Measurements from ENCODE around the gene DMXL1.

DMXL1 gene

DNA sequence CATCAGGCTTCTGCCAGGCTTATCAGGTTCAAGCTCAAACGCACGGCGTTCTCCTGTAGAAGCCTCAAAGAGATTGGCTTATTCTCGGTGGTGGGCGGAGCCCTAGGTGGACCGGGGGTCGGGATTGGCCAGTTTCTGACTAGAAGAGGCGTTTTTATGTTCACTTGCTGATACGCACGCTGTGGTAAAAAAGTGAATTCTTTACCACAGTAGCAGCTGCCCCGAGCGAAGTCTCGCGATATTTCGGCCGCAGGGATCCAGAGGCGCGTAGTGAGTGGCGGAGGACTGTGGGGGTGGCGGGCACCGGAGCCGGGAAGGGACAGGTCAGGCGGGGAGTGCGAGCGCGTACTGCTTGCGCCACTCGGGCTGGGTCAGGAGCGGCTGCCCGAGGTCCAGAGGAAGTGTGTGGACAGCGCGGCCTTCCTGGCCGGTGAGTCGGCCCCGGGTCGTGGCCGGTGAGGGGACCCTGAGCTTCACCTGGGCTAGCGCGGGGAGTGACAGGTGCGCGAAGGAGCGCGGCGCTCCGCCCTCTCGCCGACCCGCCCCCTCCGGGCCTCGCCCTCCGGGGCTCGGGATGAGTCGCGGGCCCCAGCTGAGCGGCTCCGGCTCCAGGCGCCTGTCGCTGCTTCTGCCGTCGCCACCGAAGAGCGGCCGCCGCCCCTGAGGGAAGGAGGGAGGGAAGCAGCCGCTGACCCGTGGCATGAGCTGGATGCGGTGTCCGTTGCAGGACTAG lies at the start of gene DMXL1:
Gene DMXL1 (plus strand): TSS at position 260 of the 733 bp plus-strand sequence. CDS start 483 bp downstream, outside the sequence.
- peak; percentile 98 to 99 for DNase-seq

GRCh38 chr5:119021149-119021732 lies 49.6 kb upstream of the DMXL1 start:
- DNase-seq = no peak

DNA sequence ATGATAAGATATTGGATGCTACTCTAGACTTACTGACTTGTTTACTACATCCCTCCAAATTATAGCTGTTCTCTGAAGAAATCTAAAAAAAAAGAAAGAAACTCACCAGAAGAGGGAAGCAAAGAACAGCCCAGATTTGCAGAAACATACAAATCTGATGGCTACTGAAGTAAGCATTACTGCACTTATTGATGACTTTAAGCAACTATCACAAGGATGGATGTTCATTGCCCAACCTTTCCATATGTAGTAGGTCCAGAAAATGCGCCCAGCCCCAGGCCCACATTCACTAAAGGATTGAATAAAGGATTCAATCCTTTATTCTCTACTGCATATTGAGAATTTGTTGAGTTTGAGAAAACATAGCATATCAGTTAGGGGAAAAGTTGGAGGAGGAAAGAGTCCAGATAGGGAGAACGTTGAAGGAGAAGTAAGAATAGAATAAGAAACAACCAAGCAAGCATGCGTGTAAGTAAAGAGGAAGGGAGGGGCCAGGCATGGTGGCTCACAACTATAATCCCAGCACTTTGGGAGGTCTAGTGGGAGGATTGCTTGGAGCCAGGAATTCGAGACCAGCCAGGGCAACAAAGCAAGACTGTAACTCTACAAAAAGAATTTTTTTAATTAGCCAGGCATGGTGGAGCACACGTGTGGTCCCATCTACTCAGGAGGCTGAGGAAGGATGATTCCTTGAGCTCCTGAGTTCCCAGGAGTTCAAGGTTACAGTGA lies 48.7 kb upstream of the DMXL1 start:
- peak in 1 of 2 donors; percentile 60 for DNase-seq

DNA sequence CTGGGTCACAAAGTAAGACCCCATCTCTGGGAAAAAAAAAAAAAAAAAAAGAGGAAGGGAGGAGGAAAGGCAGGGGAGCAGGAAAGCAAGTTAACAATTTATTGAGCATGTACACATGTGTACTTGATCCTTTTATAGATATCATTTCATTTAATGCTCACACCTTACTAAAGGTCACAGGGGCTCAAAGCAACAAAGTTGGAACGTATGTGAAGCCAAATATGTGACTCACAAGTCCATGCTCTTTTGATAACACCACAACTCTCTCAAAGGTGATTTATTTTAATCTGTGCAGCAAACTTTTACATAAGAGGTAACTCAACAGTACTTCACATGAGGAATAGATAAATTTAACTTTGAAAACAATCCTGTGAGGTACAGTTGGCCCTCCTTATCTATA lies 48.1 kb upstream of the DMXL1 start:
- DNase-seq = no peak

- no peak for DNase-seq
These were observed 42.3 kb upstream of the DMXL1 start for GRCh38 chr5:119028575-119028974.

DNA sequence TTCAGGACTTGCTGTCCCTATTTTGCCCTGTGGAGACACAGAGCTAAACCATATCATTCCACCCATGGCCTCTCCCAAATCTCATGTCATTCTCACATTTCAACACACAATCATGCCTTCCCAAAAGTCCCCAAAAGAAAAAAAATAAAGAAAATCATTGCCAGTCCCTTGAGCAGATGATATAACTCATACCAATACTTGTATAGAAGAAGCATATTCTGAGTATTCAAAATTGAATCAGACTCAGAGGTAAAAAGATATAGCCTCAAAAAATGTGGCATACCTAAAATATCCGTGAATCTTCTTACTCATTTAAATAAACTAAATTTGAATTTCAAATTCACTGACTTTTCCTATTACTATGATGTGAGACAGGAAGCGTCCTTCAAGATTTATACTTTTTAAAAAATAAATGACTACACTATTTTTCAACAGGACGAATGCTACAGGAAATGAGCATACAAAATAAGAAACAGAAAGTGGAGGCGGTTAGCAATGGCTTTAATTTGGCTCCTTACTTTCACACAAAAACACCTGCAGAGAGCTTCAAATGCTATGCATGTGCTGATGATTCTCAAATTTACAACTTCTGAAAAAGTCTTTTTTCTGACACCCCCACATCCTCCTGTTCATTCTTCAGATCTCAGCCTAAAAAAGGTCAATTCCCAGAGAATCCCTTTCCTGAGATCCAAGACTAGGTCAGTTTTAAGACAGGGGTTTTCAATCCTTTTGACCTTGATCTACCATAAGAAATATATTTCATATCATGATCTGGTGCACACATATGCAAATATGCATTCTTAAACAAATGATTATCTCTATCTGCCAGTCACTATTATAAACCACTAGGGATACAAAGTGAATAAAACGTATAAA lies 39.6 kb upstream of the DMXL1 start:
- DNase-seq = no peak

DNA sequence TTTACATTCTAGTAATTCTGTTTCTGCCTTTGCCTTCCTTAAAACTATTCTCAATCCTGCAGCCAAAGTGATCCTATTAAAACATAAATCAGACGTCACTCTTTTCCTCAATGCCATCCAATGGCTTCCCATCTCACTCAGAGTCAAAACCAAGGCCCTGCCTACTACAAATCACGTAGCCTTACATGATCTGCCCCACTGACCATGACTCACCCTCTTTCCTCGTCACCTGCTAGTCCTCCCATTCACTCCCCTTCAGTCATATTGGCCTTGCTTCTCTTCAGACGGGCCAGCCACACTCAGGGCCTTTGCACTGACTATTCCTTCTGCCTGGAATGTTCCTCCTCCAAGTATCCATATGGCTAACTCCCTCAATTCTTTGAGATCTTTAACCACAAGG lies 39.0 kb upstream of the DMXL1 start:
- DNase-seq = no peak

- DNase-seq = no peak
These were observed 38.2 kb upstream of the DMXL1 start for GRCh38 chr5:119032656-119033055.

DNA sequence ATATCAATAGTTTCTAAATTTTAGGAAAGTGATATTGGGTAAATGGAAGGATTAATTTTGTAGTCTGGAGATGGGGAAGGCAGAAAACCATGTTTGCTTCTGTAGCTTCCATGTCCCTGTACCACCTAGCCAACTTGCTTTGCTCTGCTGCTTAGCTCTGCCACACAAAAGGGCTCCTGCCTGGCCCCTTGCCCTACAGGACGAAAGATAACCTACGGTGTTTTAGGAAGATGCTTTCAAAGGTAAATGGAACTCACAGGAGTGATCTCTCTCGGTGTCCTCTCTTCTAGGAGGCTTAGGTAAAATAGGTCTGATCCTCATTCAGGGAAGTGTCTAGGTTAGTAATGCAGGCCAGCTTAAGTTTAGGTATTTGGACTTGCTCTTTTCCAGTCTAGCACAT lies 37.8 kb upstream of the DMXL1 start:
- DNase-seq = no peak

GRCh38 chr5:119036101-119036762 lies 34.7 kb upstream of the DMXL1 start:
- DNase-seq = no peak

GRCh38 chr5:119037496-119038215 lies 33.2 kb upstream of the DMXL1 start:
- no peak for DNase-seq

GRCh38 chr5:119048246-119048645 lies 22.6 kb upstream of the DMXL1 start:
- DNase-seq = no peak

DNA sequence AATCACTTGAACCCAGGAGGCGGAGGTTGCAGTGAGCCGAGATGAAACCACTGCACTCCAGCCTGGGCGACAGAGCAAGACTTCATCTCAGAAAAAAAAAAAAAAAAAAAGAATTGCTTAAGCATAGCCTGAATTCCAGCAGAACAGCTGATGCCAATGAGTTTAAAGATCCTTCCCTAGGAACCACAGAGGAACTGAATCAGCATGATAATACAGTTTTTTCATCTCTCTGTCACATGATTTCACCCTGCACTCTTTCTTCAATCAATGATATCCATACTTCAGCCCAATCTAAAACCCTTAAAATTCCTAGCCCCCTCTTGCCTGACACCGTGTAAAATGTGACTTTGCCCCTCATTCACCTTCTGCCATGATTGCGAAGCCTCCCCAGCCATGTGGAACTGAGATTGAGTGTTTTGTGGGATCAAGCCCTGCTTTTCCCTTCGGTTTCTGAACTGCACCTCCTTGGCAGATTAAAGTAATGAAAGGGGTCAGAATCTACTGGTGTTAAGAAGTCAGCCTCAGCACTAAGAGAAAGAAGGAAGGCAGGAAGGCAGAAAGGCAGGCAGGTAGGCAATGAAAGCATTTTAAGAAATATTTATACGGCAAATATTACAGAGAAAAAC lies 20.9 kb upstream of the DMXL1 start:
- no peak for DNase-seq

DNA sequence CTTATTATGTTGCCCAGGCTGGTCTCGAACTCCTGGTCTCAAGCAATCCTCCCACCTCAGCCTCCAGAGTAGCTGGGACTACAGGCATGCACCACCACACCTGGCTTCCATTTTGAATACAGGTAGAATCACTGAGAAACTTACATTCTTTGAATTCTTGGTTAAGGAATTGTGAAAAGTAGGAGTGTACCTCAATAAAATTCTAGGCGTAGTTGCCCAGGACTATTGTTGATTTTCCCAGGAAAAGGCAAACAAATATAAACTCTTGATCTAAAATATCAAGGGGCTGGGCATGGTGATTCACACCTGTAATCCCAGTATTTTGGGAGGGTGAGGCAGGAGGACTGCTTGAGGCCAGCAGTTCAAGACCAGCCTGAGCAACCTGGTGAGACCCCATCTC lies 16.8 kb upstream of the DMXL1 start:
- no peak for DNase-seq

DNA sequence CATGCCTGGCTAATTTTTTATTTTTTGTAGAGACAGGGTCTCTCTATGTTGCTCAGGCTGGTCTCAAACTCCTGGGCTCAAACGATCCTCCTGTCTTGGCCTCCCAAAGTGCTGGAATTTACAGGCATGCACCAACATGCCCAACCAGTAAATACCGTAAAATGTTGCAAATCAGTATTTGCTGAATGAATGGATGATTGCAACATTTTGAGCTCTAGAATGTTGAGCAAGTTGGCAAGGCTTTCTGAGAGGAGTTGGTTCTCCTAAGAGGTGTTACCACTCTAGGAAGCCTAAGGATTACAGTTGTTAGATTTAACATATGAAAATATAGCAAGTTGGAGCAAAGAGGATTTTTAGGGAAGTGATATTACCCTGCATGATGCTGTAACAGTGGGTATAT lies 15.6 kb upstream of the DMXL1 start:
- no peak for DNase-seq

GRCh38 chr5:119058979-119059529 lies 11.8 kb upstream of the DMXL1 start:
- no peak for DNase-seq

DNA sequence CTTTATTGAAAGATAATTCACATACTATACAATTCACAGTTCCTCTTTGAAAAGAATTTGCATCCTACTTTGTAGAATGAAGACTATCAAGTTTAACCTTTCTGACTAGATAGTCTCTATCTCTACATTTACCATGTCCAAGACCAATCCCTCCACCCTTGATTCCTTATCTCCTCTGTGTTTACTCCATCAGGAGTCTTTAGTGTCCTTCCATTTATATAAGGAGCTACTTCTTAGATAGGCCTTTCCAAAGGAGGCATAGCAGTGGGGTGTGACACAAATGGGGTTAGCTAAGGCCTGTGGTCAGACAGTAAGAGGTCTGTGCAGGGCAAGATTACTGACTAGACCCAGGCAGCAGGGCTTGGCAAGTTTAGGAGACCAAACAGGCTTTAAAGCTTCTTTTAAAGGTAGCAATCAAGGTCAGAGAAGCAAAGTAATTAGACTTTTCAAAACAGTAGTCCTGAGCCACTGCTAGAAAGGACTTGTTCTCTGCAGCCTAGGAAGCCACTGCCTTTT lies 11.1 kb upstream of the DMXL1 start:
- DNase-seq = no peak

GRCh38 chr5:119063579-119064379 lies 7.1 kb upstream of the DMXL1 start:
- DNase-seq = no peak

- DNase-seq = no peak
These were observed 3.4 kb upstream of the DMXL1 start for GRCh38 chr5:119067450-119067849.

GRCh38 chr5:119070578-119070827 lies 384 bp upstream of the DMXL1 start:
- DNase-seq = no peak
